Measurements from ENCODE around the gene RNPS1.
"Not testable (repeated sequence)": the region's sequence is repeated elsewhere in the genome, so short reads cannot be mapped to it uniquely, and the experiment has no call there.

The RNPS1 gene

DNA sequence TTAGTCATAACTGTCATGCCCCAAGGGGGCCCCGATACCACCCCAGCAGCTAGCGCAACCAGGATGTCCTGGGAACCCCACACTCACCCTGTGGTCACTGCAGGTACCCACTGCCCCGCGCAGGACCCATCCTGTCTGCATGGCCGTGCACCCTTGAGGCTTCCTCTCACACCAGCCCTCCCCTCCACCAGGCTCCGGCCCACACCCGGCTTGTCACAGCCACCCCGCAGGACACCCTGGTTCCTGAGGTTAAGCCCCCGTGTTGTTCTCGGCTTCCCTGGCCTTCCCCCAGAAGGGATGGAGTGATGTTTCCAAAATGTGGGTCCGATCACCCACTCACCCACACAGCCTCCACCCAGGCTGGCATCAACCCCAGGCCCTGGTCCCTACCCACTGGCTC lies 24.1 kb downstream of the RNPS1 start:
- WGBS, 2 experiments: 94 to 95% methylated on average over 11 of the region's 11 CpGs
- Histone ChIP-seq H3K27me3 (ENCODE audit: control insufficient read depth, insufficient read depth, low read length, poor library complexity, severe bottlenecking) (no peaks in the 10 kb centered on the region), H3K27ac (ENCODE audit: insufficient read depth, low read depth, low read length, poor library complexity, severe bottlenecking) (no peak overlapping the region), H3K4me3 (ENCODE audit: insufficient read depth, low read depth, low read length) (no peak overlapping the region), H3K36me3 (ENCODE audit: control insufficient read depth, insufficient read depth, low read length) (peaks cover 20% of the 10 kb centered on the region), H3K9me3 (ENCODE audit: control insufficient read depth, low read length) (no peaks in the 10 kb centered on the region), H3K4me1 (ENCODE audit: control insufficient read depth, insufficient read depth, low read length) (peaks cover 3% of the 10 kb centered on the region)

DNA sequence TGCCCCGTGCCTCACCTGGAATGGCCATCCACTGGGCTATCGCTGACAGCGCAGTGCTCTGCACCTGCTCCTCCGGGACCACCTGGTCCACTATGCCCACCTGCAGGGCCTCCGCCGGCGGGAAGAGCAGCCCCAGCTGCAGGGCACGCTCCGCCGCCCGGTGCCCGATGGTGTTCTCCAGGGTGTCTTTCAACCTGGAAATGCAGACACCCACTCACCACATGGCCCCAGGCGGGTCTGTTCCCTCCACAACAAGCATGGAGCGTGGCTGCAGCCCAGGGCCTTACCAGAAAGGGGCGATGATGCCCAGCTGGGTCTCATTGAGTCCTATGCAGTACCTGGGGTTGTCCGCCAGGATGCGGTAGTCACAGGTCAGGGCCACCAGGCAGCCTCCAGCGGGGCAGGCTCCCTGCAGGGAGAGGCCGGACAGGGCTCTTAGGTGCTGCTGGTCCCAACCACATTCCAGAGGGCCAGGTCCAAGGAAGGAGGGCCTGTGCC lies 24.8 kb downstream of the RNPS1 start:
- 95 to 96% methylated on average over 19 of the region's 19 CpGs for WGBS, 2 experiments
- H3K27me3 ChIP-seq (ENCODE audit: control insufficient read depth, insufficient read depth, low read length, poor library complexity, severe bottlenecking): peaks cover 6% of the 10 kb centered on the region
- no peaks in the 10 kb centered on the region for H3K9me3 ChIP-seq (ENCODE audit: control insufficient read depth, low read length)
- H3K36me3 ChIP-seq (ENCODE audit: control insufficient read depth, insufficient read depth, low read length): peaks cover 20% of the 10 kb centered on the region
- peaks cover 7% of the 10 kb centered on the region for H3K4me1 ChIP-seq (ENCODE audit: control insufficient read depth, insufficient read depth, low read length)
- H3K4me3 ChIP-seq (ENCODE audit: insufficient read depth, low read depth, low read length): no peak overlapping the region
- no peak overlapping the region for H3K27ac ChIP-seq (ENCODE audit: insufficient read depth, low read depth, low read length, poor library complexity, severe bottlenecking)

DNA sequence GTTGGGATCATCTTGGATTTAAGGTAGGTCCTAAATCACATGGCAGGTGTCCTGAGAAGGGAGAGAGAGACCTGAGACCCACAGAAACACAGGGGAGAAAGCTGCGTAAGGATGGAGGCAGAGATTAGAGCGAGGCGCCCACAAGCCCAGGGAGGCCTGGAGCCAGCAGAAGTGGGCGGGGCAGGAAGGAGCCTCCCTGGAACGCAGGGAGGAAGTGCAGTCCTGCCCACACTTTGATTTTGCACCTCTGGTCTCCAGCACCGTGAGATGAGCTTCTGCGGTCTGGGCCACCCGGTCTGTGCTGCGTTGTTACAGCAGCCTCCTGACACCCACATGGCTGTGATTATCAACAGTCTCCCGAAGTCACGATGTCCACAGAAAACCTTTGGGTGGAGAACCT lies 25.3 kb downstream of the RNPS1 start:
- Histone ChIP-seq H3K4me3 (ENCODE audit: insufficient read depth, low read depth, low read length) (no peak overlapping the region), H3K9me3 (ENCODE audit: control insufficient read depth, low read length) (no peaks in the 10 kb centered on the region), H3K4me1 (ENCODE audit: control insufficient read depth, insufficient read depth, low read length) (peaks cover 7% of the 10 kb centered on the region), H3K27ac (ENCODE audit: insufficient read depth, low read depth, low read length, poor library complexity, severe bottlenecking) (no peak overlapping the region), H3K27me3 (ENCODE audit: control insufficient read depth, insufficient read depth, low read length, poor library complexity, severe bottlenecking) (peaks cover 11% of the 10 kb centered on the region), H3K36me3 (ENCODE audit: control insufficient read depth, insufficient read depth, low read length) (peaks cover 20% of the 10 kb centered on the region)
- 94 to 97% methylated on average over 11 of the region's 11 CpGs for WGBS, 2 experiments

DNA sequence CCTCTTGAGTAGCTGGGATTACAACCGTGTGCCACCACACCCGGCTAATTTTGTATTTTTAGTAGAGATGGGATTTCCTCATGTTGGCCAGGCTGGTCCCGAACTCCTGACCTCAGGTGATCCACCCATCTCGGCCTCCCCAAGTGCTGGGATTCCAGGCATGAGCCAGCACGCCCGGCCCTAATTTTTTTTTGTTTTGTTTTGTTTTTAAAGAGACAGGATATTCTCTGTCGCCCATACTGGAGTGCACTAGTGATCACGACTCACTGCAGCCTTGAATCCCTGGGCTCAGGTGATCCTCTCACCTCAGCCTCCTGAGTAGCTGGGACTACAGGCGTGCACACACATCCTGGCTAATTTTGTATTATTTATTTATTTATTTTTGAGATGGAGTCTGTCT lies 27.6 kb downstream of the RNPS1 start:
- WGBS, 2 experiments: 91% methylated on average over 9 of the region's 9 CpGs
- not testable (repeated sequence) for H3K4me3 ChIP-seq (ENCODE audit: insufficient read depth, low read depth, low read length)

DNA sequence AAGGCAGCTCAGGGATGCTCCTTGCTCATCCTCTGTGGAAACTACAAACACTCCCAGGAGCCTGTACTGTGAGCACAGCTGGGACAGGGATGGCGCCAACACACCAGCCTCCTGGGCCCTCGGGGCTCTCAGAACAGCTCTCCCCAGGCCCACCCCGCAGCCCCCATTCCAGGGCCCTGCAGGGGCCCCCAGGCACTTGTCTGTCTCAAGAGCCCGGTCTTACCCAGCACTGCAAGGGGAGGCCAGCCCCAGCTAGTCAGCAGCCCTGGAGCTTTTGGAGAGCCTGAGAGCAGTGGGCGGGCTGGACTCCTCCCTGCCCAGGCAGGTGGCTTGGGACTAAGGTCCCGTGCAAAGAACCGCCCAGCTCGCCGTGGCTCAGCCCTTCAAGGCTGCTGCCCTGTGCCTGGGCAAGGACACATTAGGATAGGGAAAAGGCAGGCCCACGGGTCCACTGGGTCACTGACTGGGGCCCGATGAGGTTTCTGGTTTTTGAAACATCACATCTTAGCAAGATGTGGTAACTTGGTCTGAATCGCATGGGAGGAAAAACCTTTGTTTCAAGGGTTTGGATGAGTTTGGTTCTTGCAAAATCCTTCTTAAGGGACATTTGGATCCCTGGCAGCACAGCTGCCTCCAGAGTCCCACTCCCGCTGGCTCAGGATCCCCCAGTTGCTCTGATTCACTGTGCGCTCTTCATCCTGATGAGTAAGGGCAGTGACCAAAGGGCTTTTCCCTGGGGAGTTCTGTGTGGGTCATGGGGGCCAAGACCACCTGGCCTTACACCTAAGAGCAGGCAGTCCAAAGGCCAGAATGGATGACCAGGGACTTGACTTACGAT lies 28.9 kb downstream of the RNPS1 start:
- H3K36me3 ChIP-seq (ENCODE audit: control insufficient read depth, insufficient read depth, low read length): peaks cover 19% of the 10 kb centered on the region

More for the DNA sequence above, 27.6 kb downstream of the RNPS1 start:
- Histone ChIP-seq H3K4me1 (ENCODE audit: control insufficient read depth, insufficient read depth, low read length) (peaks cover 13% of the 10 kb centered on the region), H3K27me3 (ENCODE audit: control insufficient read depth, insufficient read depth, low read length, poor library complexity, severe bottlenecking) (peaks cover 32% of the 10 kb centered on the region), H3K36me3 (ENCODE audit: control insufficient read depth, insufficient read depth, low read length) (peaks cover 15% of the 10 kb centered on the region)
- not testable (repeated sequence) for H3K9me3 ChIP-seq (ENCODE audit: control insufficient read depth, low read length); H3K27ac ChIP-seq (ENCODE audit: insufficient read depth, low read depth, low read length, poor library complexity, severe bottlenecking)

DNA sequence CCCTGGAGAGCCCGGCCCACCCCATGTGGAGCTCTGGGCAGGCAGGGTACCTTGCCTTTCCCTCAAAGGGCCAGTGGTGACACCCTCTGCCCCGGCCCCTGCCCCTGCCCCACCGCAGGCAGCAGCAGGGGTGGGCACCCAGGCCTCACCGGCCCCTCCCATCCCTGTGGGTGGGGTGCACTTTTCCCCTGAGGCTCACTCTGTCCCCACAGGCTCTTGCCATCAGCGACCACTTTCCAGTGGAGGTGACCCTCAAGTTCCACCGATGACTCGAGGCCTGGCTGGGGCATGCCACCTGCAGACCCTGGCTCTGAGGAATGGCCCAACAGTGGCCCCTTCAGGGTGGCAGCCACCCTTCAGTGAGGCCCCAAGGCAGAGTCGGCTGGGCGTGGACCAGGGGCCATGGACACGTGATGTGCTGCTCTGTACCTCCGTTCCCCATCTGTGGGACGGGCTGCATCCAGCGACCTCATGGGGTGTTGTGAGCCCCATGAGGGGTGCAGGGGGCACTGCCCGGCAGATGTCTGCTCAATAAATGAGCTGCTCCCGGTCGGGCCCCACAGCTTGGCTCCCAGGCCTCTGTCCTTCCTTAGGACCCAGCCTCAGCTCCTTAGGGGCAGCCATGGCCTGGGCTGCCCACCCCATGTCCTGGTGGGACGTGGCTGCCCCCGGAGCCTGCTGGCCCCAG lies 29.6 kb downstream of the RNPS1 start:
- Histone ChIP-seq H3K27me3 (ENCODE audit: control insufficient read depth, insufficient read depth, low read length, poor library complexity, severe bottlenecking) (peaks cover 32% of the 10 kb centered on the region), H3K36me3 (ENCODE audit: control insufficient read depth, insufficient read depth, low read length) (peaks cover 22% of the 10 kb centered on the region), H3K4me1 (ENCODE audit: control insufficient read depth, insufficient read depth, low read length) (peaks cover 13% of the 10 kb centered on the region), H3K4me3 (ENCODE audit: insufficient read depth, low read depth, low read length) (no peak overlapping the region), H3K27ac (ENCODE audit: insufficient read depth, low read depth, low read length, poor library complexity, severe bottlenecking) (no peak overlapping the region), H3K9me3 (ENCODE audit: control insufficient read depth, low read length) (no peaks in the 10 kb centered on the region)
- WGBS, 2 experiments: 65 to 66% methylated on average over 18 of the region's 18 CpGs

More for the DNA sequence above, 28.9 kb downstream of the RNPS1 start:
- H3K4me3 ChIP-seq (ENCODE audit: insufficient read depth, low read depth, low read length): no peak overlapping the region
- no peaks in the 10 kb centered on the region for H3K9me3 ChIP-seq (ENCODE audit: control insufficient read depth, low read length)
- peaks cover 32% of the 10 kb centered on the region for H3K27me3 ChIP-seq (ENCODE audit: control insufficient read depth, insufficient read depth, low read length, poor library complexity, severe bottlenecking)
- H3K27ac ChIP-seq (ENCODE audit: insufficient read depth, low read depth, low read length, poor library complexity, severe bottlenecking): no peak overlapping the region
- H3K4me1 ChIP-seq (ENCODE audit: control insufficient read depth, insufficient read depth, low read length): peaks cover 13% of the 10 kb centered on the region
- WGBS, 2 experiments: 62 to 67% methylated on average over 15 of the region's 15 CpGs

DNA sequence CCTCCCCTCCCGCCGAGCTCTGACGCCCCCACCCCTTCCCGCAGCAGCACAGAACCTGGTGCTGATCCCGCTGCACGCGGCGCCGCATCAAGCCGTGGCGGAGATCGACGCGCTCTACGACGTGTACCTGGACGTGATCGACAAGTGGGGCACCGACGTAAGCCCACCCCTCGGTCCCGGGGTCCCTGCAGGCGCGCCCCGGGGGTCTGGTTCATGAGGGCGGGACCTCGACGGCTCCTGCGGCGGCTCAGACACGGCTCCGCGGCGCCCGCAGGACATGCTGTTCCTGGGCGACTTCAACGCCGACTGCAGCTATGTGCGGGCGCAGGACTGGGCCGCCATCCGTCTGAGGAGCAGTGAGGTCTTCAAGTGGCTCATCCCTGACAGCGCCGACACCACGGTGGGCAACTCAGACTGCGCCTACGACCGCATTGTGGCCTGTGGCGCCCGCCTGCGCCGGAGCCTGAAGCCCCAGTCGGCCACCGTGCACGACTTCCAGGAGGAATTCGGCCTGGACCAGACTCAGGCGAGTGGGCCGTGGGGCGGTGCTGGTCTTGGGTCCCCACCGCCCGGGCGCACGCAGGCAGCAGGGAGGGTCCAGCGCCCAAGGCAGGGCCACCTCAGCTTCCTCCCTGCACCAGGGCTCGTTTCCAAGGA lies 30.3 kb downstream of the RNPS1 start:
- 18 to 19% methylated on average over 65 of the region's 65 CpGs for WGBS, 2 experiments
- peaks cover 23% of the 10 kb centered on the region for H3K36me3 ChIP-seq (ENCODE audit: control insufficient read depth, insufficient read depth, low read length)

DNA sequence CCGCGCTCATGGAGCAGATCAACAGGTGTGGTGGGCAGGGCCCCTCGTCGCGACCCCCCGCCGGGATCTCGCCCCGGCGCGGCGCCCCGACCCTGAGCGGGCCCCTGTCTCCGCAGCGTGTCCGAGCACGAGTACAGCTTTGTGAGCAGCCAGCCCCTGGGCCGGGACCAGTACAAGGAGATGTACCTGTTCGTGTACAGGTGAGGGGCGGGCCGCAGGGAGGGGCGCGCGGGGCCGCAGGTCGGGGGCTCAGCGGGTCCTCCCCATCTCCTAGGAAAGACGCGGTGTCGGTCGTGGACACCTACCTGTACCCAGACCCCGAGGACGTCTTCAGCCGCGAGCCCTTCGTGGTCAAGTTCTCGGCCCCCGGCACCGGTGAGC lies 30.8 kb downstream of the RNPS1 start:
- H3K4me3 ChIP-seq (ENCODE audit: insufficient read depth, low read depth, low read length): peak overlapping the region; percentile 30
- peaks cover 17% of the 10 kb centered on the region for H3K36me3 ChIP-seq (ENCODE audit: control insufficient read depth, insufficient read depth, low read length)
- H3K27ac ChIP-seq (ENCODE audit: insufficient read depth, low read depth, low read length, poor library complexity, severe bottlenecking): no peak overlapping the region
- H3K4me1 ChIP-seq (ENCODE audit: control insufficient read depth, insufficient read depth, low read length): peaks cover 13% of the 10 kb centered on the region
- WGBS, 2 experiments: 8 to 10% methylated on average over 40 of the region's 40 CpGs
- H3K9me3 ChIP-seq (ENCODE audit: control insufficient read depth, low read length): no peaks in the 10 kb centered on the region
- H3K27me3 ChIP-seq (ENCODE audit: control insufficient read depth, insufficient read depth, low read length, poor library complexity, severe bottlenecking): peaks cover 32% of the 10 kb centered on the region

More for the DNA sequence above, 30.3 kb downstream of the RNPS1 start:
- no peak overlapping the region for H3K27ac ChIP-seq (ENCODE audit: insufficient read depth, low read depth, low read length, poor library complexity, severe bottlenecking)
- peaks cover 13% of the 10 kb centered on the region for H3K4me1 ChIP-seq (ENCODE audit: control insufficient read depth, insufficient read depth, low read length)
- no peaks in the 10 kb centered on the region for H3K9me3 ChIP-seq (ENCODE audit: control insufficient read depth, low read length)
- H3K4me3 ChIP-seq (ENCODE audit: insufficient read depth, low read depth, low read length): no peak overlapping the region
- H3K27me3 ChIP-seq (ENCODE audit: control insufficient read depth, insufficient read depth, low read length, poor library complexity, severe bottlenecking): peaks cover 32% of the 10 kb centered on the region

DNA sequence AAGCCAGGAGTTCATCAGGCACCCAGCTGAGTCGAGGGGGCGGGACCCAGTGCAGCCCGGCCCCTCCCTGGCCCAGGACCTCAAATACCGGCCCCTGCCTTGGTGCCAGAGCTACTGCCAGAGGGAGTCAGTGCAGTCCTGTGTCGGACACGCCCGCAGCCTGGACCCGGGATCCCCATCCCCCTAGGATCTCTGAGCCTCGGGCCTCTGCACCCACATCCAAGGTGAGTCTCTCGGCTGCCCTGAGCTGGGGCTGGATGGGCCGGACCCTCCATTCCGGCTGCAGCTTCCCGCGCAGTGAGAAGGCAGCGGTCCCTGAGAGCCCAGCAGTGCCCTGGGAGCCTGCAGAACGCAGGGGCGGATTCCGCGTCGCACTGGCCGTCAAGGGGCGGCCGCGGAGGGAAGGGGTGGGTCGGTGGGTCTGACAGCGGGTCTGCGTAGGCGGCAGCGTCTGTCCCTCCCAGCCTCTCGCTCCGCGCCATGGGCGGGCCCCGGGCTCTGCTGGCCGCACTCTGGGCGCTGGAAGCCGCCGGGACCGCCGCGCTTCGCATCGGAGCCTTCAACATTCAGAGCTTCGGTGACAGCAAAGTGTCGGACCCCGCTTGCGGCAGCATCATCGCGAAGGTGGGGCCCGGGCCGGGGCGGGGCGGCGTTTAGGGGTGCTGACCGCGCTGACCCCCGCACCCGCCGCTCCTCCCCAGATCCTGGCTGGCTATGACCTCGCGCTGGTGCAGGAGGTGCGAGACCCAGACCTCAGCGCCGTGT lies 31.4 kb downstream of the RNPS1 start, which contains the start of gene DNASE1L2:
Gene DNASE1L2 (plus strand): TSS at position 108 of the 765 bp plus-strand sequence. CDS start 373 bp downstream, at position 481.
- Histone ChIP-seq H3K4me3 (ENCODE audit: insufficient read depth, low read depth, low read length) (peak within 1 kb of the TSS; percentile 30), H3K9me3 (ENCODE audit: control insufficient read depth, low read length) (no peaks in the 10 kb centered on the region), H3K27me3 (ENCODE audit: control insufficient read depth, insufficient read depth, low read length, poor library complexity, severe bottlenecking) (peaks cover 32% of the 10 kb centered on the region), H3K27ac (ENCODE audit: insufficient read depth, low read depth, low read length, poor library complexity, severe bottlenecking) (no peak within 1 kb of the TSS), H3K4me1 (ENCODE audit: control insufficient read depth, insufficient read depth, low read length) (peaks cover 13% of the 10 kb centered on the region), H3K36me3 (ENCODE audit: control insufficient read depth, insufficient read depth, low read length) (peaks cover 21% of the 10 kb centered on the region)
- 7 to 8% methylated on average over 64 of the region's 64 CpGs for WGBS, 2 experiments

Data from ectodermal cell (in vitro differentiated cells).